ENCODE data around the gene RSPO1.
"Not testable (repeated sequence)": the region's sequence is repeated elsewhere in the genome, so short reads cannot be mapped to it uniquely, and the experiment has no call there.

RSPO1 gene, protein sequence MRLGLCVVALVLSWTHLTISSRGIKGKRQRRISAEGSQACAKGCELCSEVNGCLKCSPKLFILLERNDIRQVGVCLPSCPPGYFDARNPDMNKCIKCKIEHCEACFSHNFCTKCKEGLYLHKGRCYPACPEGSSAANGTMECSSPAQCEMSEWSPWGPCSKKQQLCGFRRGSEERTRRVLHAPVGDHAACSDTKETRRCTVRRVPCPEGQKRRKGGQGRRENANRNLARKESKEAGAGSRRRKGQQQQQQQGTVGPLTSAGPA

DNA sequence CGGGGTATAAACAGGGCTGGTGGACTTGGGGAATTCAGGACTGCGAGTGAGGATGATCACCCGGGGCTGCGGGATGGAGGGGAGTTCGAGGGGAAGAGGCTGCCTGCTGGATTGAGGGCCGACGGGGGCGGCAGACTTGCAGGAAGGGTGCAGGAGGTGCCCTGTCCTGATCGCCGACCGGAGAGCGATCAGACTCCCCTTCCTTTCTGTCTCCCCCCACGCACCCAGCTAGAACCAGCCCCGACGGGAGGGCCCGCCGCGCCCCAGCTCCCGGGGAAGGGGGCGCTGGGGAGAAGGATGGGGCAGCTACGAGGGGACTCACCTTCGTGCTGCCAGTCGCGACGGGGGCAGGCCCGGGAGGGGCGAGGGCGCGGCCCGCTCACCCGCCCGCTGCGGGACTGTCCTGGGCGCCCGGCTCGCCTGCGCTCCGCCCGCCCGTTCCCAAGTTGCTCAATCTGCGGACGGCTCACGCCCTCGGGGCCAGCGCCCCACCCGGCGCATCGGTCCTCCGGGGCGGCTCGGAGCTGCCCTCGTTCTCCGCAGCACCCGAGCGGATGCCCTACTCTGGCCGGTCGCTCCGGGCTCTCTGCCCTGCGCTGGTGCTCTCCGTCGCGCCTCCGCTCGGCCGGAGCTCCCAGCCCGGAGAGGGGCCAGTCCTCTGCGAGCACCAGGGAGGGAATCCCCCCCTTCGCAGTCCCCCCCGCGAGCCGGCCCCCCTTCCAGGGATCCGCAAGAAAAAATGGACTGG lies at the start of gene RSPO1:
RSPO1 (minus strand) TSS at position 649 of the 748 bp plus-strand sequence. CDS start 5,231 bp downstream, outside the sequence.
- DNase-seq (ENCODE audit: low read depth in 2 of 2) = no peak

DNA sequence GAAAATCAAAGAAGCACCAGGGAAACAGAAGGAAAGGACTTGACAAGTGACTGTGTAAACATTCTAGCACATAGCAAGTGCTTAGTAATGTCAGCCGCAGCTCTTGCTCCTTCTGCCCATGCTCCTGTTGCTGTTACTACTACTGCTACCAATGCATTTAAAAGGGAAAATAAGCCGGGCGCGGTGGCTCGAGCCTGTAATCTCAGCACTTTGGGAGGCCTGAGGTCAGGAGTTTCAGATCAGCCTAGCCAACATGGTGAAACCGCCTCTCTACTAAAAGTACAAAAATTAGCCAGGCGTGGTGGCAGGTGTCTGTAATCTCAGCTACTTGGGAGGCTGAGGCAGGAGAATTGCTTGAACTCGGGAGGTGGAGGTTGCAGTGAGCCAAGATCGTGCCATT lies 49.5 kb upstream of the RSPO1 start:
- DNase-seq (ENCODE audit: low read depth in 2 of 2) = not testable (repeated sequence)

DNA sequence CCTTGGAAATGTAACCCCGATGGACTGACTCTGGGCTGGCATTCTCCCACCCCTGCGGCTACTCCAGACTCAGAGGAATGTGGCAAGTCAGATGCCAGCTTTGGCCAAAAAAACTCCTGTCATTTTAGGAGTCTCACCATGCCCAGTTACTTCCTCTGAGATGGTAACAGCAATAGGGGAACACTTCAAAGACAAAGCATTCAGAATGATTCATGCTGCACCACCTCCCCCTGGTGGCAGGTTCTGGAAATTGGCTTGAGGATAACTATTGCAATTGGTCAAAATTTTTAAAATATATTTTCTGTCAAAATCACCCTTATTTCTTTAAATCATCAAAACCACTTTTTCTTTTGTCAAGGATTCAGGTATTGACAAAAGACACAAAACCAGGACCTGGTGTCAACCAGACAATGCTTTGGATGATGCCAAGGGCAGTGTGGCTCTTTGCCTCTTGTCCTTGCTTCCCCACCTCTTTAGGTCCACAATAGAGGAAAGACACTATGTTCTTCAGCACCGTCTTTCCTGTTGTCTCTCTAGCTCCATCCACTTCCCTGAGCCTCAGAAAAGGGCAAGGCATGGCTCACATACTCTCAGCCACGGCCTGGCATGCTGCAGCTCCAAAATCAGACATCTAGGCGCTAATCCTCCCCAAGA lies 47.8 kb upstream of the RSPO1 start:
- DNase-seq (ENCODE audit: low read depth in 2 of 2) = peak; percentile 49 to 60

GRCh38 chr1:37680933-37681332 lies 46.2 kb upstream of the RSPO1 start:
- no peak for DNase-seq (ENCODE audit: low read depth in 2 of 2)

DNA sequence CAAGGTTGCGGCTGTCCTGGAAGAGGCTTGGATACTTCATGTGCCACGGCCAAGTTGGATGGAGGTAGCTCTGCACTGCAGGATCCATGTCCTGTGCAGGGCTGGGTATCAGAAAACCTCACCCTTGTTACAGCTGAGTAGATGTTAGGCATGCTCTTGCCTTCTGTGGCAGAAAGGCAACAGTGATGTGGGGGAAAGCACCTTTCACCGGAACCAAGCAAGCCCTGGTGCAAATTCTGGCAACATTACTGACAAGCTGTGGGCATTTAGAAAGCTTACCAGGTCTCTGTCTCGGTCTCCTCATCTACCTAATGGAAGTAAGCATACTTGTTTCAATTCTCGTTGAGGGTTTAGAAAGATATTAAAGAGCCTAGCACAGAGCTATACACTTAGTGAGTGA lies 43.1 kb upstream of the RSPO1 start:
- no peak for DNase-seq (ENCODE audit: low read depth in 2 of 2)

DNA sequence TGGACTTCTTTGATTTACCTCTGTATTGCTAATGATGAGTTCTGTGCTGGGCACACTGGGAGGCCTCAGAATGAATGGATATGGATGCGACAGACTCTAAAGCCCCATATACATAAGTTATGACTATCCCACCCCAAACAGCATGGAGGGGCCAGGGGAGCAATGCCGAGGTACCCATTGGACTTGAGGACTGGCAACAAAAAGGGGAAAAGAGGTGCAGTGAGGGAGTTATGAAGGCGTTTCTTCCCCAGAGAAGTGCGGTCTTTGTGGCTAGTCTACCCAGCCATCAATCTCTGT lies 42.4 kb upstream of the RSPO1 start:
- no peak for DNase-seq (ENCODE audit: low read depth in 2 of 2)

- DNase-seq (ENCODE audit: low read depth in 2 of 2) = no peak
Observed at GRCh38 chr1:37676281-37677142, 41.8 kb upstream of the RSPO1 start.

GRCh38 chr1:37673920-37674319 lies 39.2 kb upstream of the RSPO1 start:
- peak in 1 of 2 donors; percentile 30 for DNase-seq (ENCODE audit: low read depth in 2 of 2)

DNA sequence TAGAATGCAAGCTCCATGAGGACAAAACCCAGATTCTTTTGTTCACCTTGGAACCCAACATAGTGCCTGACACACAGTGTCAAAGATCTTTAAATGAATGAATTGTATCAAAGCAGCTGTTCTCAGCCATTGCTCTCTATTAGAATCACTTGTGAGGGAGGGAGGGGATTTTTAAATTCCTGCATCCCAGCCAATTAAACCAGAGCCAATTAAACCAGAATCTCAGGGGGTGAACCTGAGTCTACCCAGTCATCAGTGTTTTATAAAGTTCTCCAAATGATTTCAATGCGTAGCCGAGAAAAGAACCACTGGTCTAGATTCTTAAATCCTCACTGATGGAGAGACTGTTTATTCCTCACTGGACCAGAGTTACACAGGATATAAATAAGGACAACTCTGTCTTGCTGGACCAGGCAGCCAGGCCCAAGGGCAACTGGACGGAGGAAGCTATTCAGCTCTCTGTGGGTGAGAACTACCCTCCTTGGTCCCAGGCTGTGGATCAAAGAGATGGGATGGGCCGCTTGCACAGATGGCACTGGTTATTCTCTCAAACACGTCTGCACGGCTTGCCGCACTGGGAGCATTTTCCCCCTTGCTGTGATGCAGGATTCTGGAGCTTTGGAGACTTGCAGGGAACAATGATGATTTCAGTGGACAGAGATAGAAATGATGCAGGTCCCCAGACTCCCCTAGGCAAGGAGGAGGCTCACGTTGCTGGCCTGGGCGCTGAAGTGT lies 37.6 kb upstream of the RSPO1 start:
- DNase-seq (ENCODE audit: low read depth in 2 of 2) = no peak

DNA sequence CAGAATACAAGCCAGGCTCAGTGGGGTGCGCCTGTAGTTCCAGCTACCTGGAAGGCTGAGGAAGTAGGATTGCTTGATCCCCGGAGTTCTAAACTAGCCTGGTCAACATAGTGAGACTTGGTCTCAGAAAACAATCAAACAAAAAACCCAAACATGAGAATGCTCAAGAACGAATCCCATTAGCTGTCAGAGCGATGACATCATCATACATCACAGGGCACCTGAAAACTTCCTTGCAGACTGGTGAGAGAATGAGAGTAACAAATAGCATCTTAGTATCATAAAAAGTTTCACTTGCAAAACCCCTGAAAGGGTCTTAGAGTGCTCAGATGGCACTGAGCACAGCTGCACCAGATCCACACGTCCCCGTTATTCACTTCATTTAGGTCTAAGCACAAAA lies 36.6 kb upstream of the RSPO1 start:
- DNase-seq (ENCODE audit: low read depth in 2 of 2) = no peak

- DNase-seq (ENCODE audit: low read depth in 2 of 2) = no peak
Observed at GRCh38 chr1:37670133-37670532, 35.4 kb upstream of the RSPO1 start.

- no peak for DNase-seq (ENCODE audit: low read depth in 2 of 2)
Observed at GRCh38 chr1:37667023-37667671, 32.5 kb upstream of the RSPO1 start.

DNA sequence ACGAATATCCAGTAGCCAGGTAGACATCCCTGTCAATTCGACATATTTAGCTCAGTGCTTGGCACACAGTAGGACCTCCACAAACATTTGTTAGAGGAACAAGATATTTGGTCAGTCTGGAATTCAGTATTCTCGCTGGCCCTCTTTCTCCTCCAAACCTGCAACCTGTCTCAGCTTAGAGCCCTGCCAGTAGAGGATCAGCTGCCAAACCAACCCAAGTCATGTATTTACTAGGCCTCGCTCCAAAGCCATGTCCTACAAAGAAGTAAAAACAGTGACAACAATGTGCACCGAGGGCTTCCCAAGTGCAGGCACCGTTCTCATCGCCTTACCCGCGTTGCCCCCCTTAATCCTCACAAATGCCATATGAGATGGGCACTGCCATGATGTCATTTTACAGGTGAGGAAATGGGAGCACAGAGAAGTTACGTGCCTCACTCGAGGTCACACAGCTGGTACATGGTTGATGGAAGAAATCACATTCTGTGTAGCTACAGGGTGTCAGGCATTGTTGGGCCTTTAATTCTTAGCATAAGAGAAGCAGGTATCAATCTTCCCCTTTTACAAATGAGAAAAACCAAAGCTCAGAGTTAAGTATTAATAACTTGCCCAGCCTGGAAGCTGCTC lies 31.7 kb upstream of the RSPO1 start:
- no peak for DNase-seq (ENCODE audit: low read depth in 2 of 2)

DNA sequence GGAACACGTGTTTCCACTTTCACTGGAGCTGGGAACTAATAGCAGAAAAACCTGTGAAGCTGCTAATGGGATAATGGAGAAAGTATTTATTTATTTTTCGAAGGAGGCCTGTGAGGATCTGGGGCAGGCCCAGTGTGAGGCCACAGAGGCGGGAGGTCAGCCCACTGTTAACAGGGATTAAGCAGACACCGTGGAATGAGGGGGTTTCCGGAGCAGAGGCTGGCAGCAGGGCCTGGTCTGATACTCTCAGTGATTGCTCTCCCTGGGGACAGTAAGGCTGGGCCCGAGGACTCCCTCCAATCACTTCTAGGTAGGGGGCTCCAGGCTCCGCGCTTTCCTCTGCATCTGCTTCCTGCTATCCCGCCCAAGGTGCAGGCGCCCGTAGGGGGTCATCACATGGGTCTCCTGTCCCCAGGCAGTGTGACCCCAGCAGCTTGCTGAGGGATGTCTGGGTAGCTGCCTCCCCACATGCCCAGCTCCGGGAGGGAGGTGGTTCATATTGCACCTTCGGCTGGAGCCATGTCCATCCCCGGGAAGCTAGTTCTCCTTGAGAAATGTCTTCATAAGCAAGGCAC lies 28.8 kb upstream of the RSPO1 start:
- DNase-seq (ENCODE audit: low read depth in 2 of 2) = no peak

GRCh38 chr1:37662031-37662755 lies 27.5 kb upstream of the RSPO1 start:
- DNase-seq (ENCODE audit: low read depth in 2 of 2) = no peak

GRCh38 chr1:37661401-37661800 lies 26.7 kb upstream of the RSPO1 start:
- no peak for DNase-seq (ENCODE audit: low read depth in 2 of 2)

DNA sequence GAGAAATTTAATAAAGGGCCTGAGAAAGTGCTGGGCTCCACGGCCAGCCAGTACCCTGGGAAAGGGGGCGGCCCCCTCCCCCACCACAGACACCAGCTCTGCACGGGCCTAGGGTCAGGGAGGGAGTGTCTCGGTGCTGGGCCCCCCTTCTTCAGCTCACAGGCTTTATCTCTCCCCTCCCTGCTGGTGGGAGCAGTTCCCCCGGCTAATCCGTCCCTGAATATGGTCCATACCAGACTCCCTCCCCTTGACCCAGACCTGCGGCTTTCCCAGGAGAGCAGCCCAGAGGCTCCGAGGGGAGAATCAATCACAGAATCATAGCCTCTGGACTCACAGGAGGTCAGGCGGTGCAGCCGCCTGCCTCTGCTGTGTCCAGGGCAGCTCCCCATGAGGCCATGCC lies 26.0 kb upstream of the RSPO1 start:
- no peak for DNase-seq (ENCODE audit: low read depth in 2 of 2)

- DNase-seq (ENCODE audit: low read depth in 2 of 2) = no peak
Observed at GRCh38 chr1:37658486-37658885, 23.8 kb upstream of the RSPO1 start.

DNA sequence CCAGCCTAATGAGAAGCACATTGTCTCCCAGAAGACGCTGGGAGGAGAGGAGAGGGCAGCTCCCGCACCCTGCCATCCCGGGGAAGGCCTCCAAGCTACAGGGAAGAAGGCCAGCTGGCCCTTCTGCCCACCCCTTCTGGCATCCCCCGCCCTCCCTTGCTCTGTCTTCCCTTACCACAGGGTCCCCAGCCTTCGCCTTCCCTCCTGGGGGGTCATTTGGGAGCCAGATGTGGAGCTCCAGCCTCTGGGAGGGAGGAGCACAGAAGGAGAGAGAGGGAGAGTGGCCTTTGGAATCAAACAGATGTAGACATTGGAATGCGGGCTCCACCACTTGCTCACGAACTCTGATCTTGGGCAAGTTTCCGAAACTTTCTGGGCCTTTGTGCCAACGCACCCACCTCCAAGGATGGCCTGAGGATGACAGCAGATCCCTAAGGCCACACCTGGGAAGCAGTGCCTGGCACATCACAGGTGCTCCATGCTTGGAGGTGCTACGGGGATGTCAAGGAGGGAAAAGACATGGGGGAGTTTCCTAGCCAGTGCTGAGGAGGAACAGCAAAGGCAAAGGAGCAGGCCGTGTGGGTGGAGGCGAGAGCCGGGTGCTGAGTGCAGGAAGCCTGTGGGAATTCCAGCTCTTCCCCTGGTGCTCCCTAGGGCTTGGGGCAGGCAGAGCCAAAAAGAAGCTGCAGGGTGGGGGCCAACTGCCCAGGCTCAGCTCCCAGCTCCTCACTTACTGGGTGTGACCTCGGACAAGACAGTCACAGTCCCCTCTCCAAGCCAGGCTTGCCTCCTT lies 23.1 kb upstream of the RSPO1 start:
- DNase-seq (ENCODE audit: low read depth in 2 of 2) = no peak
